Osteoblast (primary cell): ENCODE measurements around the gene STX8. TPM values are rescaled to one million over a fixed set of nuclear protein-coding genes. Genes with fewer than 3 reads are reported as not detected.

Experiments
- DNase-seq: peaks from one replicate; pipeline ENCODE4 v3.0.0; 2011; ENCODE audit warnings: low spot score, mixed read lengths; ENCODE audit not compliant: insufficient read length; ENCODE audit errors: missing footprints
- H2AFZ ChIP-seq: 2 replicates; pipeline ENCODE4 v1.6.0; 2011; ENCODE audit warnings: mild to moderate bottlenecking, low read length
- H3K27ac ChIP-seq: 2 replicates; pipeline ENCODE4 v1.5.1; 2011; ENCODE audit warnings: mild to moderate bottlenecking, low read depth, low read length, moderate library complexity
- H3K27me3 ChIP-seq: 2 replicates; pipeline ENCODE4 v1.6.0; 2012; ENCODE audit warnings: mild to moderate bottlenecking, control low read depth, inconsistent platforms, low read length, moderate library complexity; ENCODE audit not compliant: insufficient read depth
- H3K36me3 ChIP-seq: 2 replicates; pipeline ENCODE4 v1.5.1; 2011; ENCODE audit warnings: mild to moderate bottlenecking, low read length, control low read depth, moderate library complexity; ENCODE audit not compliant: insufficient read depth
- H3K4me1 ChIP-seq: 2 replicates; pipeline ENCODE4 v1.5.1; 2011; ENCODE audit warnings: mild to moderate bottlenecking, low read length, control low read depth, moderate library complexity; ENCODE audit not compliant: insufficient read depth
- H3K4me2 ChIP-seq: 2 replicates; pipeline ENCODE4 v1.6.0; 2011; ENCODE audit warnings: mild to moderate bottlenecking, low read length; ENCODE audit not compliant: insufficient read depth
- H3K4me3 ChIP-seq: fragments of 200-600 bp; sonication (generic); 3 replicates; pipeline ENCODE4 v1.5.1; 2012; ENCODE audit warnings: mild to moderate bottlenecking, low read length, inconsistent platforms; ENCODE audit not compliant: insufficient read depth
- H3K79me2 ChIP-seq: 2 replicates; pipeline ENCODE4 v1.6.0; 2012; ENCODE audit warnings: mild to moderate bottlenecking, low read length, control low read depth, inconsistent platforms; ENCODE audit not compliant: insufficient read depth
- H3K9me3 ChIP-seq: 2 replicates; pipeline ENCODE4 v1.5.1; 2011; ENCODE audit warnings: low read depth, low read length, control low read depth
- H4K20me1 ChIP-seq: 2 replicates; pipeline ENCODE4 v1.6.0; 2012; ENCODE audit warnings: mild to moderate bottlenecking, low read length, control low read depth; ENCODE audit not compliant: insufficient read depth
- total RNA-seq: library from RNA; depleted of rRNA; stranded (reverse); fragments of >200 nt; gene quantifications from 2 replicates; pipeline ENCODE4 v1.2.3, GENCODE V29; 2012
- TF ChIP-seq, protein P1 (sequence below): IDR thresholded peaks from 2 replicates; pipeline ENCODE4 v1.5.1; 2011; ENCODE audit warnings: mild to moderate bottlenecking, low read depth, low read length, moderate library complexity; ENCODE audit errors: extremely low read depth

STX8 gene, protein sequence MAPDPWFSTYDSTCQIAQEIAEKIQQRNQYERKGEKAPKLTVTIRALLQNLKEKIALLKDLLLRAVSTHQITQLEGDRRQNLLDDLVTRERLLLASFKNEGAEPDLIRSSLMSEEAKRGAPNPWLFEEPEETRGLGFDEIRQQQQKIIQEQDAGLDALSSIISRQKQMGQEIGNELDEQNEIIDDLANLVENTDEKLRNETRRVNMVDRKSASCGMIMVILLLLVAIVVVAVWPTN
- 72.7 and 95.8 TPM in 2 replicates for total RNA-seq

DNA sequence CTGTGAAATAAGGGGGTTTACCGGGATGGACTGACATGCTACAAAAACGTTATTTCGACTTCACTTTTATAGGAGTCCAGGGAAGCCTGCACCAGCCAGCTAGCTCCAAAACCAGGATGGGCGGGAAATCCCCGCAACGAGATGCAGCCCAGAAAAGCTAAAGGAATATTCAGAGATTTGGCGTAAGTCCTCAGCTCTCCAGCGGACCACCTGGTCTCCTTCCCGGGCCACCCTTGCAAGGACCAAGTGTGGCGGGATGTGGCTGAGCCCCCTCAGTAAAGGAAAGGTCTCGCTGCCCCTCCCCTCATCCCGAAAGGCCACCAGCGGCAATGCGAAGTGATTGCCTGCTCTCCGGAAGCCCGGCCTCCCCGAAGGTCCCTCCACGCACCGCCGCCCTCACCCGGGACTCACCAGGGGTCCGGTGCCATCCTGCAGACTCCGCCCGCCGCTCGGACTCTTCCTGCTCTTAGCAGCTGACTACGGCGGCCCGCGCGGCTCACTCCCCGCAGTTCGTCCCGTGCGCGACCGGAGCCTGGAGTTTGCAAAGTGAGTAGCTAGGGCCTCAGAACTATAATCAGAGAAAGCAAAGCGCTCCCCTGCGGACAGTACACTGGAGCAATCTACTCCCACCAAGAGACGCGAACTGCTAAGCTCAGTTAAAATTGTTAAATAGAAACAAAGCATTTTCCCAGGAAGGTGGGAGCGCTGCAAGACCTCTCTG lies at the start of gene STX8:
Gene STX8, minus strand, starts transcription at position 440 of the 721 bp plus-strand sequence. Its CDS starts 12 bp downstream, at position 428.
- peak within 1 kb of the TSS; percentile 70 for H3K27ac ChIP-seq
- H4K20me1 ChIP-seq: peaks cover 5% of the 10 kb centered on the region
- peak within 1 kb of the TSS; percentile 91 for H3K4me2 ChIP-seq
- peak within 1 kb of the TSS; percentile 92 for H3K4me3 ChIP-seq
- no peaks in the 10 kb centered on the region for H3K9me3 ChIP-seq
- H3K4me1 ChIP-seq: peaks cover 20% of the 10 kb centered on the region
- H2AFZ ChIP-seq: peak within 1 kb of the TSS; percentile 98
- DNase-seq: peak; percentile 91
- peaks cover 30% of the 10 kb centered on the region for H3K79me2 ChIP-seq
- H3K36me3 ChIP-seq: no peaks in the 10 kb centered on the region
- no peaks in the 10 kb centered on the region for H3K27me3 ChIP-seq
- TF ChIP-seq, protein P1, sequence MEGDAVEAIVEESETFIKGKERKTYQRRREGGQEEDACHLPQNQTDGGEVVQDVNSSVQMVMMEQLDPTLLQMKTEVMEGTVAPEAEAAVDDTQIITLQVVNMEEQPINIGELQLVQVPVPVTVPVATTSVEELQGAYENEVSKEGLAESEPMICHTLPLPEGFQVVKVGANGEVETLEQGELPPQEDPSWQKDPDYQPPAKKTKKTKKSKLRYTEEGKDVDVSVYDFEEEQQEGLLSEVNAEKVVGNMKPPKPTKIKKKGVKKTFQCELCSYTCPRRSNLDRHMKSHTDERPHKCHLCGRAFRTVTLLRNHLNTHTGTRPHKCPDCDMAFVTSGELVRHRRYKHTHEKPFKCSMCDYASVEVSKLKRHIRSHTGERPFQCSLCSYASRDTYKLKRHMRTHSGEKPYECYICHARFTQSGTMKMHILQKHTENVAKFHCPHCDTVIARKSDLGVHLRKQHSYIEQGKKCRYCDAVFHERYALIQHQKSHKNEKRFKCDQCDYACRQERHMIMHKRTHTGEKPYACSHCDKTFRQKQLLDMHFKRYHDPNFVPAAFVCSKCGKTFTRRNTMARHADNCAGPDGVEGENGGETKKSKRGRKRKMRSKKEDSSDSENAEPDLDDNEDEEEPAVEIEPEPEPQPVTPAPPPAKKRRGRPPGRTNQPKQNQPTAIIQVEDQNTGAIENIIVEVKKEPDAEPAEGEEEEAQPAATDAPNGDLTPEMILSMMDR: no peak

DNA sequence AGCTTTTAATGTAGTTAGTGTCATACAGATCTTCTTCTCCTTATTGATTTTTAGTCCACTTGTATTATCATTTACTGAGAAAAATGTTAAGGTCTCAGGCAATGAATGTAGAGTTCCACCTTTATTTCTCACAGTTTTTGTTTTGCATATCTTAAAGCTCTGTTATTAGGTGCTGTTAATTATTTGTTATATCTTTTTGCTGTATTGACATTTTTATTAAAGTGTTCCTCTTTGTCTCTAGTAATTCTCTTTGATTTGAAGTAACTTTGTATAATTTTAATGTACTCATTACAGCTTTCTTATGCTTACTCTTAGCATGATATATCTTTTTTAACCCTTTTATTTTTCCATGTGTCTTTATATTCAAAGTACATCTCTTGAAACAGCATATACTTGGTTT lies 47.3 kb upstream of the STX8 start:
- no peak for DNase-seq
- TF ChIP-seq, protein P1: no peak
- no peaks in the 10 kb centered on the region for H3K36me3 ChIP-seq

DNA sequence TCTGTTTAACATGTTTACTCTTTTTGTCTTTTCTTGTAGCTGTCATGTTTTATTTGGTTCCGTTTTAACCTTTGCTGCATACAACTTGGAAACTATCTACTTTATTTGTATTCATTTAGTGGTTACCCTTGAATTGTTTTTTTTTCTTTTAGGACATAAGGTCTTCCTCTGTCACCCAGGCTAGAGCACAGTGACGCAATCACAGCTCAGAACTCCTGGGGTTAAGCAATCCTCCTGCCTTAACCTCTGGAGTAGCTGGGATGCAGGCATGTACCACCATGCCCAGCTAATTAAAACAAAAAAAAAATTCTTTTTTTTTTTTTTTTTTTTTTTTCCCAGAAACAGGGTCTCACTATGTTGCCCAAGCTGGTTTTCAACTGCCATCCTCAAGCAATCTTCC lies 39.9 kb upstream of the STX8 start:
- Histone ChIP-seq H3K27ac (no peak overlapping the region), H3K36me3 (no peaks in the 10 kb centered on the region), H3K9me3 (no peaks in the 10 kb centered on the region), H3K4me1 (no peaks in the 10 kb centered on the region), H4K20me1 (no peaks in the 10 kb centered on the region), H3K4me3 (no peak overlapping the region), H3K4me2 (no peak overlapping the region), H3K79me2 (no peaks in the 10 kb centered on the region), H3K27me3 (no peaks in the 10 kb centered on the region), H2AFZ (no peak overlapping the region)
- TF ChIP-seq, protein P1: no peak
- DNase-seq: no peak

More for the DNA sequence above, 47.3 kb upstream of the STX8 start:
- H4K20me1 ChIP-seq: no peaks in the 10 kb centered on the region
- no peaks in the 10 kb centered on the region for H3K27me3 ChIP-seq
- no peak overlapping the region for H2AFZ ChIP-seq
- no peak overlapping the region for H3K4me2 ChIP-seq
- H3K27ac ChIP-seq: no peak overlapping the region
- H3K9me3 ChIP-seq: no peaks in the 10 kb centered on the region
- H3K4me1 ChIP-seq: no peaks in the 10 kb centered on the region
- H3K4me3 ChIP-seq: no peak overlapping the region
- no peaks in the 10 kb centered on the region for H3K79me2 ChIP-seq

DNA sequence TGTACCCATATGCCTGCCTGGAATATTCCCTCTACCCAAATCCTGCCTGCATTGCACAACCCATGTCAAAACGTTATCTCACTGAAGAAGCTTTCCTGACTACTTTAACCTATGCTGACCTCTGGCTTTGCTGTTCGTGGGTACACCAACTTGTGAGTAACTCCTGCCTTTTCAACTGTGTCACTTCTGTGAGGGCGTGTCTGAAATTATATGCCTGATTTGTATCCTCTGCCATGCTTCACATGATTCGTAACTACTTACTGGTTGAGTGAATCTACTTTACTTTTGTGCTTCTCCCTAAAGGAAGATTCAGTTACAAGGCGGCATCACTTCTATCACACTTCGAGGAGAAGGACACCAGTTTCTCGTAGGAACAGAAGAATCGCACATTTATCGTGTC lies 36.4 kb upstream of the STX8 start:
- Histone ChIP-seq H3K9me3 (no peaks in the 10 kb centered on the region), H3K79me2 (no peaks in the 10 kb centered on the region), H3K27ac (no peak overlapping the region), H3K4me3 (no peak overlapping the region), H4K20me1 (no peaks in the 10 kb centered on the region), H3K27me3 (no peaks in the 10 kb centered on the region), H3K4me2 (no peak overlapping the region), H3K4me1 (no peaks in the 10 kb centered on the region), H3K36me3 (no peaks in the 10 kb centered on the region), H2AFZ (no peak overlapping the region)
- TF ChIP-seq, protein P1: no peak
- no peak for DNase-seq
